Occipital lobe (tissue), 2 donors: ENCODE data around the gene NOM1. TPM values are rescaled to one million over a fixed set of nuclear protein-coding genes. Genes with fewer than 3 reads are reported as not detected.

Experiments
- DNase-seq: peaks from one replicate; lab custom pipeline; 2025; lab: John Stamatoyannopoulos, UW
- total RNA-seq: library from RNA; depleted of rRNA; stranded (reverse); fragments of >200 nt; gene quantifications from one replicate; pipeline ENCODE4 v1.2.3, GENCODE V29; 2014

The NOM1 gene
- total RNA-seq, 1 donor from 2014 or later: 27.5 TPM

DNA sequence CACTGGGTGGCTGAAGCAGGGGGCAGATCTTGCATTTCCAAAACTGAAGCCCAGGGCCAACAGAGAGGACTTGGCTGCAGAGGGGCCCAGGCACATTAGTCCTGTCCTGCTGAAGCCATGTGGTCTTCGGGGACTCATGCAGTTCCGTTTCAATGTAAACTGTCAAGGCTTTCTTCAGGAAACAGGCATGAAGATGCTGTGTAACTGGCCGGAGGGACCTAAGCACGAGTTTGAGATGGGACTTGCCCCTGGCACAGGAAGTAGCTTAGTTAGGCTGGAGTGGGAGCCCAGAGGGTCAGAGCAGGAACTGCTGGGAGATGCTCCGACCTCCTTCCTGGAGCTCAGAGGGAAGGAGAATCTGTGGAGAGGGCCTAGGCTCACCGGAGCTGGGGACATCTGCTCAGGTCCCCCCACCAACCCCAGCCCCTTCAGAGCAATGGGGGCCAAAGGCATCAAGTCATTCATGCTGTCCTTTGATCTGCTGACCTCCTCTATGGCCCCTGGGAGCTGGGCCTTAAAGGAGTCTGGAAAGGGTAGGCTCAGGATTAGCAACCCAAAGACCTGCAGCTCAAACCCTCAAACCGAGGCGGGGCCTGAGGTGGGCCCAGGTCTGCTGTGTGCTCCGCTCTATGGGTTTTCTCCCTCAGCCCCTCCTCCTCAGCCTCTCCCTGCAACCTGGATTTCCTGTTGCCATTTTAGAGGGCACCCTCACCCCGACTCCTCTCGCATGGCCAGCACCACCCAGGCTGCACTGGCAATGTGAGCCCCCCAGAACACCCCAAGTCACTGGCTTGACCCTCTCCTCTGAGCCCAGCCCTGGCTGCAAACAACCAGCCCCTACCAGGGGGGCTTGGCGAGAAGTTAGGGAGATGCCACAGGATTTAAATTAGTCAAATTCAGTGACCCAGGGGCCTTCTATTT lies 65.4 kb downstream of the NOM1 start:
- DNase-seq: no peak

- no peak for DNase-seq
These were observed 66.5 kb downstream of the NOM1 start for GRCh38 chr7:157016024-157016351.

- DNase-seq: no peak
These were observed 67.0 kb downstream of the NOM1 start for GRCh38 chr7:157016352-157017041.

GRCh38 chr7:157017149-157017548 lies 67.6 kb downstream of the NOM1 start:
- no peak for DNase-seq

DNA sequence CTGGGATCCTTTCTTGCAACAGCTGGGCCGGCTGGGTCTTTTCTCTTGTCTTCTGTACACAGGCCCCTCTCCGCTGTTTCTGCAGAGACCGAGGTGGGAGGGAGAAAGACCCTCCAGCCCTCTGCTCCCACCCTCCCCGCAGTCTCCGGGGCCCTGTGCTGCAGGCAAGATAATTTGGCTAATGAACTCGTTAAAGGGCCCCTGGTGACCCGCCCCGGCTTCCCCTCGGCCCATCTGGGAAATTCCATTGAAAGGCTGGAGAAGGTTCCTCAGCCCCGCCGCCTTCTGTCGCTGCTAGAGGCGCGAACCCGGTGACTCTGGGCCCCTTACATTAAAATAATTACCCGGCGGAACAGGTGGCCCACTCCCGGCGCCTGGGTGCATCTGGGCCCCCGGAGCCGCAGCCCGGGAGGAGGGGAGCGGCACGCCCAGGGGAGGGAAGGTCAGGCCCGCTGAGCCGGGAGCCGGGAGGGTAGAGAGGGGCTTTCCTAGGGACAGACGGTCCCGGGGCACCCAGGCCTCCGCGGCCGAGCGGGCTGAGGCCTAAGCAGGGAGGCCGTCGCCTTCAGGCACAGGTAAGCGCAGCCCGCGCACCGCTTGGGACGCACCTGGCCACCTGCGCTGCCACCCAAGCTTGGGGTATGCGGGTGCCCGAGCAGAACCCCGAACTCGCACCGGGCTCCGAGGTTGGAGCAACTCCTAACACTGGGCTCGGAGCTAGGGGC lies 68.3 kb downstream of the NOM1 start:
- DNase-seq: no peak

DNA sequence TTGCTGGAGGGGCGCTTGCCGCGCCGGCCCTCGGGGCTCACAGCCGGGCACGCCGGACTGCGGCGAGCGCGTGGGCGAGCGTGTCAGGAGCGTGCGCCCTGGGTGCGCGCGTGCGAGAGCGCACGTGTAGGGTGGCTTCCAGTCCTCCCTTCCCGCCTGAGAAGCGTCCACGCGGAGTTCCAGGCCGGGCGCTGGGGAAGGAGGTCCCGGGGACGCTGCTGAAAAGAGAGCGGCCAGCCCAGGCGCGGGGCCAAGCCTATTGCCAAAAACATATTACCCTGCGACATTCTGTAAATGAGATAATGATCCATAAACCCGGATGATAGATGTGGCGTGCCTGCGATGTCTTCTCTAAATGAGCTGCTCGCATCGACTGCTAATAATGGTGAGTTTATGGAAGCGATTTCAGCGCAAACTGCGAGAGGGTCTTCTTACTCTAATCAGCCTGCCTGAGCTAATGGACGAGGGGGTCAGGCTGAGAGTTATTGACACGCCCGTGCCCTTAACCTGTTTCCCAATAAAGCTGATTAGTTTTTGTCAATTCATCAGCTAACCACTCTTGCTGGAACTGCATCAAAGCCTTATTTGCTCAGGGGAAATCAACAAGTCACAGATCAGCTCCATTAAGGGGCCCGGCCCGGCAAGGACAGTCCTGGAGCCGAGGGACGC lies 69.0 kb downstream of the NOM1 start:
- DNase-seq: no peak

GRCh38 chr7:157018997-157019608 lies 69.6 kb downstream of the NOM1 start:
- DNase-seq: no peak

- DNase-seq: no peak
These were observed 70.4 kb downstream of the NOM1 start for GRCh38 chr7:157019718-157020451.

DNA sequence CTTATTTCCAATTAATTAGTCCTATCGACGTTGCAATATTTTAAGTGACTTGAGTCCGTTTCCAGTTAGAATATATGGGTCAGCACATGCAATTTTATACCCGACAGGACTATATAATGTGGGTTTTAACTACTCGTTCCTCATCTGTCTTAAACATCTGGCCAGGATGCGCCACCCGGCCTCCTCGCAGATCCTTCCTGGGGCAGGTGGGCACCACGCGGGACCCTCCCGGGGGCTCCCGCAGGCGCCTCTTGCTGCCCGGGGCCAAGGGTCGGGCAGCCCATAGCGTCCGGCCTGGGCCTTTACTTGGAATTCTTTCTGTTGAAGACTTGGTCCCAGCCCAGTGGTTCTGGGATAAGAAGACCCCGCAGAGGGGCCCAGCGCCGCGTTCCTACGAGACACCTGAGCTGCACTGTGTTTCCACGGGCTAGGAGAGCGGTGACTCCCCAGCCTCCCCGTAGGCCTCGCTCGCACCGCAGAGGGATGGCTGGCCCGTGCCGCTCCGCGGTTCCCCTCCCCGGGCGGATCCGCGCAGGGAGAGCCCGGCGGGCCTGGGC lies 71.1 kb downstream of the NOM1 start:
- DNase-seq: no peak

- no peak for DNase-seq
These were observed 71.8 kb downstream of the NOM1 start for GRCh38 chr7:157021071-157021870.

GRCh38 chr7:157021871-157022680 lies 72.6 kb downstream of the NOM1 start:
- no peak for DNase-seq

Other genes with a start within 250 kb of the NOM1 start
- gene LMBR1, start 56.5 kb upstream of the NOM1 start, total RNA-seq: 235 TPM
- gene MNX1, start 61.0 kb downstream of the NOM1 start, total RNA-seq: not detected
- 108 TPM for gene UBE3C, start 189.2 kb downstream of the NOM1 start, total RNA-seq